ENCODE results near the gene FTL. TPM values are rescaled to one million over a fixed set of nuclear protein-coding genes. Genes with fewer than 3 reads are reported as not detected.

Gene FTL
- total RNA-seq, 2 donors from 2014 or later, result 1,784 to 3,181 TPM

GRCh38 chr19:49011194-49011593 lies 46.1 kb downstream of the FTL start:
- WGBS, 2 experiments (ENCODE audit: insufficient coverage in 1 of 2, insufficient read length in 1 of 2), result 89 to 92% methylated on average over 8 to 17 of the region's 17 CpGs
- H3K4me1 ChIP-seq (ENCODE audit: control insufficient read depth, insufficient read depth, low read length), result no peaks in the 10 kb centered on the region
- Mint-ChIP-seq H3K4me3 (no peak overlapping the region), H3K4me1 (no peaks in the 10 kb centered on the region), H3K27me3 (ENCODE audit: insufficient read depth) (no peaks in the 10 kb centered on the region), H3K36me3 (ENCODE audit: low read depth) (peaks cover 45% of the 10 kb centered on the region), H3K27ac (no peak overlapping the region), H3K9me3 (no peaks in the 10 kb centered on the region)
- DNase-seq, result no peak
- no peaks in the 10 kb centered on the region for H3K9me3 ChIP-seq (ENCODE audit: control insufficient read depth, low read length)
- no peaks in the 10 kb centered on the region for H3K27me3 ChIP-seq (ENCODE audit: control insufficient read depth, insufficient read depth, low read length, poor library complexity, severe bottlenecking)
- no peak overlapping the region for H3K4me3 ChIP-seq (ENCODE audit: low read length)
- no peak for TF ChIP-seq CTCF (conservative IDR thresholded peaks at IDR 0.05)
- H3K9ac ChIP-seq (ENCODE audit: extremely low read depth, low read length, poor library complexity, severe bottlenecking), result no peak overlapping the region
- peaks cover 22% of the 10 kb centered on the region for H3K36me3 ChIP-seq (ENCODE audit: control insufficient read depth, insufficient read depth, low read length)
- H3K27ac ChIP-seq (ENCODE audit: low read depth, low read length), result no peak overlapping the region

- DNase-seq, result no peak
- H3K9ac ChIP-seq (ENCODE audit: extremely low read depth, low read length, poor library complexity, severe bottlenecking), result no peak overlapping the region
- peaks cover 12% of the 10 kb centered on the region for H3K36me3 ChIP-seq (ENCODE audit: control insufficient read depth, insufficient read depth, low read length)
- H3K4me1 Mint-ChIP-seq, result peaks cover 4% of the 10 kb centered on the region
- H3K27ac Mint-ChIP-seq, result no peak overlapping the region
- H3K4me1 ChIP-seq (ENCODE audit: control insufficient read depth, insufficient read depth, low read length), result no peaks in the 10 kb centered on the region
- 94 to 95% methylated on average over 20 to 32 of the region's 32 CpGs for WGBS, 2 experiments (ENCODE audit: insufficient coverage in 1 of 2, insufficient read length in 1 of 2)
- no peak for TF ChIP-seq CTCF (conservative IDR thresholded peaks at IDR 0.05)
- H3K36me3 Mint-ChIP-seq (ENCODE audit: low read depth), result peaks cover 36% of the 10 kb centered on the region
- H3K27ac ChIP-seq (ENCODE audit: low read depth, low read length), result no peak overlapping the region
- H3K4me3 Mint-ChIP-seq, result no peak overlapping the region
- H3K27me3 Mint-ChIP-seq (ENCODE audit: insufficient read depth), result peaks cover 14% of the 10 kb centered on the region
- H3K9me3 Mint-ChIP-seq, result no peaks in the 10 kb centered on the region
- H3K9me3 ChIP-seq (ENCODE audit: control insufficient read depth, low read length), result no peaks in the 10 kb centered on the region
- H3K27me3 ChIP-seq (ENCODE audit: control insufficient read depth, insufficient read depth, low read length, poor library complexity, severe bottlenecking), result peaks cover 12% of the 10 kb centered on the region
- no peak overlapping the region for H3K4me3 ChIP-seq (ENCODE audit: low read length)
Measured at GRCh38 chr19:49014123-49014869, 49.2 kb downstream of the FTL start.

DNA sequence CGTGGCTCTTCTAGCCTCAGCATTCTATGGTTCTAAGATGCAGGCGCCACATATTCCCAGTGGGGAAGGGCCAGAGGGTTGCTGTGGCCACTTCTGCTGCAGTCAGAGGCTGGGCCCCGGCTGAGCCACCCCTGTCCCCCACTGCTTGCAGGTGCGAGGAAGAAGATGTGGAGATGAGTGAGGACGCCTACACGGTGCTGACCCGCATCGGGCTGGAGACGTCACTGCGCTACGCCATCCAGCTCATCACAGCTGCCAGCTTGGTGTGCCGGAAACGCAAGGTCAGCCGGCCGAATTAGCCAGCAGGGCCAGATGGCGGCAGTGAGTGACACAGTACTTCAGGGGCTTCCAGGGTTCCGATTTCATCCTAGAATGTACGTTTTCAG lies 49.8 kb downstream of the FTL start:
- peaks cover 12% of the 10 kb centered on the region for H3K27me3 ChIP-seq (ENCODE audit: control insufficient read depth, insufficient read depth, low read length, poor library complexity, severe bottlenecking)
- H3K9me3 ChIP-seq (ENCODE audit: control insufficient read depth, low read length), result no peaks in the 10 kb centered on the region
- peaks cover 12% of the 10 kb centered on the region for H3K36me3 ChIP-seq (ENCODE audit: control insufficient read depth, insufficient read depth, low read length)
- peaks cover 4% of the 10 kb centered on the region for H3K4me1 Mint-ChIP-seq
- H3K36me3 Mint-ChIP-seq (ENCODE audit: low read depth), result peaks cover 36% of the 10 kb centered on the region
- no peak for TF ChIP-seq CTCF (conservative IDR thresholded peaks at IDR 0.05)
- H3K9ac ChIP-seq (ENCODE audit: extremely low read depth, low read length, poor library complexity, severe bottlenecking), result no peak overlapping the region
- H3K27me3 Mint-ChIP-seq (ENCODE audit: insufficient read depth), result peaks cover 19% of the 10 kb centered on the region
- WGBS, 2 experiments (ENCODE audit: insufficient coverage in 1 of 2, insufficient read length in 1 of 2), result 89 to 94% methylated on average over 12 to 18 of the region's 18 CpGs
- H3K27ac ChIP-seq (ENCODE audit: low read depth, low read length), result no peak overlapping the region
- H3K27ac Mint-ChIP-seq, result no peak overlapping the region
- no peaks in the 10 kb centered on the region for H3K4me1 ChIP-seq (ENCODE audit: control insufficient read depth, insufficient read depth, low read length)
- no peak for DNase-seq
- no peak overlapping the region for H3K4me3 ChIP-seq (ENCODE audit: low read length)
- H3K4me3 Mint-ChIP-seq, result no peak overlapping the region
- no peaks in the 10 kb centered on the region for H3K9me3 Mint-ChIP-seq

All from endodermal cell (in vitro differentiated cells).